ENCODE measurements around the gene CCDC85A.
A peak's percentile ranks its signal among the peaks of the same experiment; 100 is the strongest.
"Not testable (repeated sequence)": the region's sequence is repeated elsewhere in the genome, so short reads cannot be mapped to it uniquely, and the experiment has no call there.

Gene CCDC85A

DNA sequence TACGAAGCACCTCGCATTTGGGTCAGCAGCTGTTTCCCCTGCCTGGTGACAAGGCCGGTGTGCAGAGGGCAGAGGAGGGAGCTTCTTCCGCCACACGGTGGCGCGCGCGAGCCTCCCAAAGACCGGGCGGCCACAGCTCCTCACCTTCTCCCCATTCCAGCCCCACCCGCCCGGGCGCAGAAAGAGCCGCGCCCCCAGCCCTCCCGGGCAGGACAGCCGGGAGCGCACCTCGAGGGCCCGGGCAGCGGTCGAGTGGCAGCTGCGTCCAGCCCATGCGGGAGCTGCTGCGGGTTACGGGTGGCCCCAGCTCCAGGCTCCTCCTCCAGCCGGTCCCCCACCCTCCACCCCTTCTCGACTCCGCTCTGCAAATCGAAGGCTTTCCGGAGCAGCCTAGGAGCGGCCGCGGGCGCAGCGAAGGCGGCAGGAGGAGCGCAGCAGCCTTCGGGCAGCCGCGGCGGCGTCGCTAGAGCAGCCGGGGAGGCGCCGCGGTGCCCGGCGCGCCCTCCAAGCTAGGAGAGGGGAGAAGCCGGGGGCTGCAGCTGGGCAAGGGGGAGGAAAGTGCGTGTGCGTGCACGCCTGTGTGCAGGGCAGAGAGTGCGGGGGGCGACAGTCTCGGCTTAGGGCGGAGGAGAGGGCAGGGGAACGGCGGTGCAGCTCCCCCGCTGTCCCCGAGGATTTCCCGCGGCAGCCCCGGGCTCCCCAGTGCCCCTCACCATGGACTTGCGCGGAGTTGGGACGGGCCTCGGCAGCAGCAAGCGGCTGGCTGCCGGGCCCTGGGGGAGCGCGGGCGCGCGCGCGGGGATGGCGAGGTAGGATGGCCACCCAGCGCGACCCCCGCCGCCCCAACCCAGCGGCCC is at the start of gene CCDC85A:
CCDC85A (plus strand) TSS at position 348 of the 857 bp plus-strand sequence. CDS start 635 bp downstream, outside the sequence.
- peak; percentile 43 for DNase-seq (ENCODE audit: low spot score)

DNA sequence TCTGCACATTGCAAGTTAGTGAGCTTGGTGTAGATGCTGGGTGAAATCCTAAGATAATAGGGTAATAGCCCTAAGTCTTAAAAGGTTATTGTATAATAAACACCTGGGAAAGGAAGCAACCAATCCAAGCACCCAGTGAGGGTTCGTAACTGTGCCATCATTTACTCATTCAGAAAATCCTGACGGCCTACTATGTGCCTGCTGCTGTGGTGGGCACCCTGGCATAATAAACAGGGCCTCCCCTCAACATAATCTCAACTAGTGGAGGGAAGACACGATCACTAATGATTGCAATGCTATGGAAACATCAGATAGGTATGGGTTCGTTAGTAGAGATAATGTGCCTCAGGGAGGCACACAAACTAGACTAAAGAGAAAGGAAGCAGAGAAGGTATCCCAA is 48.9 kb upstream of the CCDC85A start:
- no peak for DNase-seq (ENCODE audit: low spot score)

DNA sequence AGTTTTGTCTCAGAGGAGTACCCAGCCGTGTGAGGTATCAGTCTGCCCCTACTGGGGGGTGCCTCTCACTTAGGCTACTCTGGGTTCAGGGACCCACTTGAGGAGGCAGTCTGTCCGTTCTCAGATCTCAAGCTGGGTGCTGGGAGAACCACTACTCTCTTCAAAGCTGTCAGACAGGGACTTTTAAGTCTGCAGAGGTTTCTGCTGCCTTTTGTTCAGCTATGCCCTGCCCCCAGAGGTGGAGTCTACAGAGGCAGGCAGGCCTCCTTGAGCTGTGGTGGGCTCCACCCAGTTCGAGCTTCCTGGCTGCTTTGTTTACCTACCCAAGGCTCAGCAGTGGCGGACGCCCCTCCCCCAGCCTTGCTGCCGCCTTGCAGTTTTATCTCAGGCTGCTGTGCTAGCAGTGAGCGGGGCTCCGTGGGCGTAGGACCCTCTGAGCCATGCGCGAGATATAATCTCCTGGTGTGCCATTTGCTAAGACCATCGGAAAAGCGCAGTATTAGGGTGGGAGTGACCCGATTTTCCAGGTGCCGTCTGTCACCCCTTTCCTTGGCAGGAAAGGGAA is 41.2 kb upstream of the CCDC85A start:
- not testable (repeated sequence) for DNase-seq (ENCODE audit: low spot score)

- no peak for DNase-seq (ENCODE audit: low spot score)
These were observed 35.9 kb upstream of the CCDC85A start for GRCh38 chr2:56147907-56148306.

DNA sequence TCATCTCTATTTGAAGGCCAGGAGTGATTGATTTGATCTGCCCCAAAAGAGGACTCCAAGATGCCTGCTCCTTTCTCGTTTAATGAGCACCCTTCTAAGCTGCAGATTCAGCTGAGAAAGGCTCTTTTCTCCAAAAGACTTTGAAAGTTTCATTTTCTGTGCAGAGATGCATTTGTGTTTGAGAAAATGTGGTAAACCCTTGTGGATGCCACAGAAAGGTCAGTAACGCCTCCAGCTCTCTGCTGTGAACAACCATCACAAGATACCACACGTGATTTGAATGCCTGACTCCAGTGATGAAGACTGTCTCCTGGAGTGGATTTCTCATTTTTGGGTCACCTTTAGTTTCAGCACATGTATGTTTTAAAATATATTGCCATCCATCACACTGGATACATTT is 35.0 kb upstream of the CCDC85A start:
- no peak for DNase-seq (ENCODE audit: low spot score)

- no peak for DNase-seq (ENCODE audit: low spot score)
These were observed 31.9 kb upstream of the CCDC85A start for GRCh38 chr2:56151841-56152240.

DNA sequence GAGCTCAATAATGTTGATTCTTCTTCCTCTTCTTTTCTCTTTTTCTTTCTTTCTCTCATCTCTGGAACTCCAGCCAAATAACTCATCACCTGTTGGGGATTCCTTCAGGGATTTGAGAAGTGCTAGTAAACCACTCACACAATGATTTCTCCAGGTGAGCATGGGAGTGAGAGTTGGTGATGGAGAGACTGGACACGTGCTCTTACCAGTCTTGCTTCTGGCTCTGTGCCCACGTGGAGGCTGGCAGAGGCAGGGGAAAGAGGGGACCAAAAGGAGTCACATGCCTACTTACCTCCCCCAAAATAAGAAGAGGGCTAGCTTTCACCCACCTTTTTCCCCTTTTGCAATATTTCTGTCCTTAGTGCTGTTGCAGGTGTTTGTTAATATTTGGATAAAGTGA is 28.6 kb upstream of the CCDC85A start:
- no peak for DNase-seq (ENCODE audit: low spot score)

GRCh38 chr2:56159875-56160274 is 23.9 kb upstream of the CCDC85A start:
- DNase-seq (ENCODE audit: low spot score): not testable (repeated sequence)

GRCh38 chr2:56167616-56168562 is 15.9 kb upstream of the CCDC85A start:
- no peak for DNase-seq (ENCODE audit: low spot score)

DNA sequence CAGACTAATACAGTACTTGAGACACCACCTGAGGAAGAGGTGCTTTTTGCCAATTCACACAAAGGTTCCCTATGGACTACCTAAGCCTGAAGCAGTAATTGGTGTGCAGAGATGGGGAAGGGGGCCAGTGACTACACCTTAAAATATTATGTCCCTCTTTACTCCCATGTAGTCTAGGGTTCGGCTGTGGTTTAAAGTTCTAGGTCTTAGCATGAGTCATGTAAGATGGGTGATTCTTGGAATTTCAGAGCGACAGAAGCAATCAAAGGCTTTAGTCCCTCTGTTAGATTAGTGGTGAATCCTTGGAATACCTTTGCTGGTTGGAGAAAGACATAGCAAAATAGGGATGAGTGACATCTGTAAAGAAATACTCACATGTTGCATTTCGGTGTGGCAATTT is 14.3 kb upstream of the CCDC85A start:
- DNase-seq (ENCODE audit: low spot score): no peak

- DNase-seq (ENCODE audit: low spot score): no peak
These were observed 13.3 kb upstream of the CCDC85A start for GRCh38 chr2:56170504-56170903.

GRCh38 chr2:56170988-56171387 is 12.8 kb upstream of the CCDC85A start:
- DNase-seq (ENCODE audit: low spot score): no peak

DNA sequence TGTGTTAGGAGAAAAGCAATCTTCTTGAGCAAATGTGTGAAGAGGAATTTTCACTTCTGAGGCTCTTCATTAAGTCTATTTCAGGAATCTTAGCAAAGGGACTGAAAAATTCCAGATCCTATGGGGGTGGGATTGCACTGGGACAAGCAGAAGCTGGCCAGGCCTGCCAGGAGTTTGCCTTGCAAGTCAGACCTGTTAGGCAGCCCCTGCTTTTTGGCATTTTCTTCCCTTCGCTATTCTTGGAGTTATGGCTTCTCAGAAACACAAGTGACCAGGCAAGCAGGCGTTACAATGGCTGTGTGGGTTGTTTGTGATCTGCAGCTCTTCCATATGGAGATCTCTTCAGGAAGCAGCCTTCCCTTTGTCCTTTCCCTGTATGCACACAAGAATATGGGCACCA is 8.0 kb upstream of the CCDC85A start:
- no peak for DNase-seq (ENCODE audit: low spot score)

GRCh38 chr2:56177420-56178220 is 6.2 kb upstream of the CCDC85A start:
- no peak for DNase-seq (ENCODE audit: low spot score)

- DNase-seq (ENCODE audit: low spot score): no peak
These were observed 3.9 kb upstream of the CCDC85A start for GRCh38 chr2:56179931-56180330.

- no peak for DNase-seq (ENCODE audit: low spot score)
These were observed 1.4 kb upstream of the CCDC85A start for GRCh38 chr2:56182420-56182819.

DNA sequence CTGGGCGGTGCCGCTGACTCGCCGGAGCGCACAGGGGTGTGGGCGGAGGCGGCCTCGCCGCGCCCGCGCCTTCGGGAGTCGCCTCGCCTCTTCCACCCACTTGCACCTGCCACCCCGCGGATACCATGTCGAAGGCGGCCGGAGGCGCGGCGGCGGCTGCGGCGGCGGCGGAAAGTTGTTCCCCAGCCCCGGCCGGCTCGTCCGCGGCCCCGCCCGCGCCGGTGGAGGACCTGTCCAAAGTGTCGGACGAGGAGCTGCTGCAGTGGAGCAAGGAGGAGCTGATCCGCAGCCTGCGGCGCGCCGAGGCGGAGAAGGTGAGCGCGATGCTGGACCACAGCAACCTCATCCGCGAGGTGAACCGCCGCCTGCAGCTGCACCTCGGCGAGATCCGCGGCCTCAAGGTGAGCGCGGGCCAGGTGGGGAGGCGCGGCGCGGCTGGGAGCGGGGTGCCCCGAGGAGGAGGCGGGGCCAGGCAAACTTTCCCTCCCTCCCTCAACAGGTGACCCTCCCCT is 766 bp downstream of the CCDC85A start:
- DNase-seq (ENCODE audit: low spot score): no peak

DNA sequence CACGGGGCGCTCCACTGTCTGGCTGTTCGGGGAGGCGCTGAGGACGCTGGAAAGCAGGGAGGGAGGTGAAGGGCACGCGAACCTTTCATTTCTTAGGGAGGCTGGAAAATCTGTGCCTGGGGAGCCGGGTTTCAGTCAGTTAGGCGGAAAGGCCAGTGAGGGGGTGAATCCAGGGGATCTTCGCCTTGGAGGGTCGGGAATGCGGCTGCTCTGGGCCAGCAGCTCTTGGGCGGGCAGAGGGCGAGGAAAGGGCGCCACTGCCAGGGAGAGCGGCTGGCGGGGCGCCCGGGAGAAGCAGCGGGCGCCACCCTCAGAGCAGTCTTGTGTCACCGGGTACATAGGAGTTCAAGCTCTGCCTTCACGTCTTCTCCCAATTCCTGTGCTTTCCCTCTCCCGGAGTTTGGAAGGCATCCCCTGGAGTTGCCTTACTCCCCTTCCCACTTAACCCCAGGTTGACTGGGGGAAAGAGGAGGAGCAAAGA is 1.4 kb downstream of the CCDC85A start:
- no peak for DNase-seq (ENCODE audit: low spot score)

DNA sequence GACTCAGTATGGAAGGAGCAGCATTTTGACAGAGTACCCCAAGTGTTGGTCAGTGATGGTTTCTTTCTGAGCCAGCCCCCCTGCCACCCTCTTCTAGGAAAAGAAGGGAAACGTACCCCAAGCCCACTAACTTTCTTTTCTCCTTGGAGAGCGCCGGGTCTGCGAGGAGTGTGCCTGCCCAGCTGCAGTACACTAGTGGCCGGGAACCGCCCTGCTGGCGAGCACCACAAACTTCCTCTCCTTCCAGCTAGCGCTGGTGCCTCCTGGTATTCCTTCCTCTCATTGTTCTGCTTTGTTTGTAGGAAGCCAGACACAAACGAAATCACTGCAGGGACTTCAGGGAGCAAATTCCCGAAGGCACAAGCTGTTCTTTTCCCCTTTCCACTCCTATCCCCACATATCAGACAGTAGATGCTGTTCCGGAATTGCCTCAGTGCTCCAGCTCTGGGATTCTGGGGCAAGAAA is 1.8 kb downstream of the CCDC85A start:
- no peak for DNase-seq (ENCODE audit: low spot score)

GRCh38 chr2:56191617-56192016 is 7.8 kb downstream of the CCDC85A start:
- no peak for DNase-seq (ENCODE audit: low spot score)

- no peak for DNase-seq (ENCODE audit: low spot score)
These were observed 9.0 kb downstream of the CCDC85A start for GRCh38 chr2:56192664-56193305.
